ENCODE measurements around the gene TIE1.

TIE1 gene

GRCh38 chr1:43292679-43293078 lies 8.1 kb upstream of the TIE1 start:
- in situ Hi-C loops (cut with MboI; ENCODE audit: low sequenced_read_pairs): no loop called here

GRCh38 chr1:43293176-43293575 lies 7.6 kb upstream of the TIE1 start:
- in situ Hi-C loops (cut with MboI; ENCODE audit: low sequenced_read_pairs): no loop called here

- in situ Hi-C loops (cut with MboI; ENCODE audit: low sequenced_read_pairs): no loop called here
Measured at GRCh38 chr1:43293896-43294760, 6.7 kb upstream of the TIE1 start.

- in situ Hi-C loops (cut with MboI; ENCODE audit: low sequenced_read_pairs): no loop called here
Measured at GRCh38 chr1:43294761-43295160, 6.0 kb upstream of the TIE1 start.

- in situ Hi-C loops (cut with MboI; ENCODE audit: low sequenced_read_pairs): no loop called here
Measured at GRCh38 chr1:43296207-43296606, 4.6 kb upstream of the TIE1 start.

- in situ Hi-C loops (cut with MboI; ENCODE audit: low sequenced_read_pairs): no loop called here
Measured at GRCh38 chr1:43298055-43298454, 2.7 kb upstream of the TIE1 start.

- in situ Hi-C loops (cut with MboI; ENCODE audit: low sequenced_read_pairs): no loop called here
Measured at GRCh38 chr1:43299101-43299500, 1.7 kb upstream of the TIE1 start.

- in situ Hi-C loops (cut with MboI; ENCODE audit: low sequenced_read_pairs): no loop called here
Measured at GRCh38 chr1:43302201-43302600, 1.4 kb downstream of the TIE1 start.

- in situ Hi-C loops (cut with MboI; ENCODE audit: low sequenced_read_pairs): no loop called here
Measured at GRCh38 chr1:43302721-43303470, 2.1 kb downstream of the TIE1 start.

- in situ Hi-C loops (cut with MboI; ENCODE audit: low sequenced_read_pairs): no loop called here
Measured at GRCh38 chr1:43303471-43304313, 2.9 kb downstream of the TIE1 start.

- in situ Hi-C loops (cut with MboI; ENCODE audit: low sequenced_read_pairs): no loop called here
Measured at GRCh38 chr1:43304314-43304681, 3.5 kb downstream of the TIE1 start.

- in situ Hi-C loops (cut with MboI; ENCODE audit: low sequenced_read_pairs): no loop called here
Measured at GRCh38 chr1:43304771-43305300, 4.1 kb downstream of the TIE1 start.

- in situ Hi-C loops (cut with MboI; ENCODE audit: low sequenced_read_pairs): no loop called here
Measured at GRCh38 chr1:43305461-43305860, 4.7 kb downstream of the TIE1 start.

GRCh38 chr1:43305926-43306687 lies 5.3 kb downstream of the TIE1 start:
- in situ Hi-C loops (cut with MboI; ENCODE audit: low sequenced_read_pairs): no loop called here

- in situ Hi-C loops (cut with MboI; ENCODE audit: low sequenced_read_pairs): no loop called here
Measured at GRCh38 chr1:43306688-43307457, 6.1 kb downstream of the TIE1 start.

GRCh38 chr1:43307458-43308158 lies 6.8 kb downstream of the TIE1 start:
- in situ Hi-C loops (cut with MboI; ENCODE audit: low sequenced_read_pairs): no loop called here

- in situ Hi-C loops (cut with MboI; ENCODE audit: low sequenced_read_pairs): no loop called here
Measured at GRCh38 chr1:43308635-43309404, 8.0 kb downstream of the TIE1 start.

GRCh38 chr1:43309405-43310025 lies 8.7 kb downstream of the TIE1 start:
- in situ Hi-C loops (cut with MboI; ENCODE audit: low sequenced_read_pairs): no loop called here

Measured in HL-60/S4 (cell line).